Transverse colon (tissue), 4 donors: ENCODE results near the gene CD82.

ENCODE experiments used
- CTCF ChIP-seq, 5 experiments: fragments of 200-600 bp in 3 of 5; fragments of 450-650 bp in 2 of 5; sonication (generic) in 3 of 5; IDR thresholded peaks; 1 replicate in 2 of 5; 2 replicates in 3 of 5; pipeline ENCODE4 v1.5.1; 2016 to 2017; ENCODE audit warnings: antibody characterized with exemption in 5 of 5, inconsistent platforms in 3 of 5, mild to moderate bottlenecking in 2 of 5, moderate library complexity in 1 of 5
- POLR2A ChIP-seq: fragments of 450-650 bp; IDR thresholded peaks from one replicate; pipeline ENCODE4 v1.6.1; 2016; ENCODE audit warnings: antibody characterized with exemption, mild to moderate bottlenecking, moderate library complexity
- POLR2AphosphoS5 ChIP-seq, 3 donors: sonication (generic); formaldehyde crosslinking; IDR thresholded peaks; one replicate each; pipeline ENCODE4 v1.6.1; 2016; ENCODE audit warnings: antibody characterized with exemption in 3 of 3

- no peak for TF ChIP-seq POLR2AphosphoS5 (IDR thresholded peaks at IDR 0.05)
- no peak for TF ChIP-seq POLR2A
- TF ChIP-seq CTCF (IDR thresholded peaks at IDR 0.05) = no peak
Measured at GRCh38 chr11:44590769-44591168, 25.3 kb downstream of the CD82 start.
